ENCODE measurements around the gene RARB.

The RARB gene

DNA sequence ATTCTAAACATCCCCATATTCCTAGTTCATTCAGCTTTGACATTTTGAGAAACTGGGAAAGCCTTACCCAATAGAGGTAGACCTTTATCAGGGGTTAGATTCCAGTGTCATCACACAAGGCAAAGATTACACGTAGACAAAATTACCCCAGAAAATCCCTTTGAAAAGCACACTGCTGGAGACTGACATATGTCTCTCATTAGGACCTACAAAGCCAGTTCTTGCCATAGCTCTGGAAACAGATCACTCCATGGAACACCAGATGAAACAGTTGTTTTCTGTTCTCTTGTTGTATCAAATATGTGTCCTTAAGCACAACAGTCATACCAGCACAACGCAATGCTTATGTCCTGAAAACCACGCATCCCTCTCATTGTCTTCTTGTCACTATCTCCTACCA lies 44.7 kb downstream of the RARB start:
- DNase-seq (ENCODE audit: low spot score): no peak

DNA sequence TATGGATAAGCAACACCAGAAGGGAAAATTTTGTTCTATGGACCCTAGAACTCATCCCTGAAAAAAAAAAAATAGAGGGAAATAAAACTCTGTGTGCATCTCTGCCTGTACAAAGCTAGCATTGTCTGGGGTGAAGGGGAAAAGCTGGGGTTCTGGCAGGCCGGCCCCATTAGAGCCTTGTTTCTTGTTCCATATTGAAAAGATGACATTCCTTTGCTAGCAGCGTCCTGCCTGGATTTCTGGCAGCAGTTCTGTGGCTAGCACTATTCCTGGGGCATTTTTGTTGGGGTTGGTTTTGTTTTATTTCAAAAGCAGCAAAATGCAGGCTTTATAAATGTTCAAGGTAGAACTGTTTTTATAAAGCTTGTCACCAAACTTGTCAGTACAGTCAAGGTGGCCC lies 45.2 kb downstream of the RARB start:
- no peak for DNase-seq (ENCODE audit: low spot score)

DNA sequence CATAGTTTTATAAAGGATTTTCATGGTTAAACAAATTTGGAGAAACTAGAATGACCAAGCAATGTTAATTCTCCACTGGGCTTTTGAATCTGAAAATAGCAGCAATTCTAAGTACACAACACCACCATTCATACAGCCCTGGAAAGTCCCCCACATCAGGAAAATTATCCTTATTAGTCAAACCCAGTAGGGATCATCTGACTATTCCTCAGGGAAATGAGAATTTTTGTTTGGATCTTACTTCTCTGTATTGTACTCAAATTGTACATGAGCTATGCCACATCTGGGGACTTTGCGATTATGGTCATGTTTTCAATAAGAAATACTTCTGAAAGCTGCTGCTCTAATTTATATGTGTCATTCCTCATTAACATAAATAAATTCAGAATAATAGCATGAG lies 46.0 kb downstream of the RARB start:
- no peak for DNase-seq (ENCODE audit: low spot score)

DNA sequence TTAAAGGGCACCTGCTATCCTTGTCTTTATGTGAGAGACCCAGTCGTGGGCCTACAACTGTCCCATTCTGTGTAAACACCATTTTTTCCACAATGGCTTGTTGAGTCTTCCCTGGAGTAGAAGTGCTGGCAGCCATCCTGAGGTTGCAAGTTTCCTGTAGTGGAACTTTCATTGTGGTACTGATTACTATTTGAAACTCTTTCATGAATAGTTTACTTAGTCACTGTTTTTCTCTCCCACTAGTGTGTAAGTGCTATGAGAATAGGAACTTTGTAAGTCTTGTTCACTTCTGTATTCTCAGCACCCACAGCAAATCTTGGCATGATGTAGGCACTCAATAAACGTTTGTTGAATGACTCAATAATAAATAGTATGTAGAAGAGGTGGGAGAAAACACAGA lies 48.6 kb downstream of the RARB start:
- DNase-seq (ENCODE audit: low spot score): no peak

DNA sequence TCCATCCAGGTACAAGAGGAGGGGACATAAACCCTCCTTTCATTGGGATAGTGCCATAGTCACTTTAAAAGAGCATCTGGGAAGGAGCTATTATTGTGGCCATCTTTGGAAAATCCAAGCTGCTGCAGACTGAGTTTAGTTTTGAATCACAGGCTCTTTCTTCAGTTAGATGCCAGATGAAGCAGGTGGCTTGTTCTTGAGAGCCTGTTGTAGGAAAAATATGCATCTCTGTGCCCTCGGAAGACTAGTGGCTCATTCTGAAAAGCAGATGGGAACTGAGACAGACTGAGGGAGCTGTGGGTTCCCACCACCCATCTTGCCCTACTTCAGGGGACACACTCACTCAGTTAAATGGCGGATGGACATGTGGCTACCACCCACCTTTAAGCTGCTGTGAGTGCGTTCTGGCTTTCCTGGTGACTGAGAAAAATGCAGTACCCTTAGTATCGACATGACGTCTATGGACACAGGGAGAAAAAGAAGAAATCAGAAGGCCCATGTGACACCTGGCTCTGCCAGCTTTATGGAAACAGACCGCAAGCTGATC lies 50.2 kb downstream of the RARB start:
- no peak for DNase-seq (ENCODE audit: low spot score)

DNA sequence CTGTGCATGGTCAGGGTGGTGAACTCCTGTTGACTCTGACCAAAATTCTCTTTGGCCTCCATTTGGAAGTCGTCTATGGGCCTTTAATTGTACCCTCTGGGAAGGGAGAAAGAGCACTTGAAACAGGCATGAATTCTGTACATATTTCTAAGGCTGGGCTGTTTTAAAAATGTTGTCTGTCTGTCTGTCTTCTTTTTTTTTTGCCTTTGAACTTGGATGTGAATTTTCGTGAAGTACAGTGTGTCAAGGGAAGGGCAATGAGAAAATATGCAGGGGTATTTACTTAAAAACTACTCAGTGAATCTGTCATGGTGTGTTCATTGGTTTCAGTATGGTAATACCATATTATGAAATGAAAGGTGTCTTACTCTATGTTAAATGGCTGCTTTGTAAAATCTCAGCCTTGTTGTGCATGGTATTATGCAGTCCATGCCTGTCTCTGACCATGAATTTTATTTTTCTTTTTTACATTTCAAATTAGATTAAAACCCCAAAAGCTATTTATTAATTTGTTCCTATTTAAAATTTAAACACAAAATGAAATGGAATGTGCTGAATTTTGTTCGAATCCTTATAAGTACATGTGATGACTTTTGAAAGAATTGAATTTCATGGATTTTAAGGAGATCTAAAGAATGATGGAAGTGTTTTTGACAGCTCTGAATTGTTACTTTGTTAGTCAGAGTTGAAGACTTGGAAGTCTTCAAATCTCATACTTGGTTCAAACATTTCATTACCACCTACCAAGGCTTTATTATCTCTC lies 51.1 kb downstream of the RARB start:
- no peak for DNase-seq (ENCODE audit: low spot score)

DNA sequence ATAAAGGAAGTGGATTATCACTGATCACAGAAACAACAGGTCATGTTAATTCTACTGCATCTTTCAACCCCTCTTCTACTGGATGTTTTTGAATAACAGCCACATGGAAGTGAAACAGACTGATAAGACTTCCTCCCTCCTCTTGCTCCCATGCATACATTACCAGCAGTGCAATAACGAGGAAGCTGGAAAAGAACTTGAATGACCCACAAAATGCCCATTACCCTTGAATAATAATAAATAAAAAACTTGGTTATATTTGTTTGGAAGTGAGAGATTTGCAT lies 51.6 kb downstream of the RARB start:
- no peak for DNase-seq (ENCODE audit: low spot score)

DNA sequence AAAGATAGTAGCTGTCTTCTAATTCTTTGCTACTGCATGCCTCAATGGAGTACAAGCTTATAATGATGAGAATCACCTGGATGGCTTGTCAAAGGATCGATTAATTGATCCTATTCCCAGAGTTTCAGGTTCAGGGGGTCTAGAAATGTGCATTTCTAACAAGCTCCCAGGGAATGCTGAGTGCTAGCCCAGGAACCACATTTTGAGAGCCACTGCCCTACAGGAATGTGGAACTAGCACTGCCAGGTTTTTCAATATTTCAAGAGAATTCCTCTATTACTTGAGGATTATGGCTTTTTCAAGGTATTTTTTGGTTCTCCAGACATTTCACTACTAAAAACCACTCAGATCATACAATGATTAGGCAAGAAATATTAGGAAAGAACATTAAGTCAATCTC lies 52.7 kb downstream of the RARB start:
- DNase-seq (ENCODE audit: low spot score): no peak

DNA sequence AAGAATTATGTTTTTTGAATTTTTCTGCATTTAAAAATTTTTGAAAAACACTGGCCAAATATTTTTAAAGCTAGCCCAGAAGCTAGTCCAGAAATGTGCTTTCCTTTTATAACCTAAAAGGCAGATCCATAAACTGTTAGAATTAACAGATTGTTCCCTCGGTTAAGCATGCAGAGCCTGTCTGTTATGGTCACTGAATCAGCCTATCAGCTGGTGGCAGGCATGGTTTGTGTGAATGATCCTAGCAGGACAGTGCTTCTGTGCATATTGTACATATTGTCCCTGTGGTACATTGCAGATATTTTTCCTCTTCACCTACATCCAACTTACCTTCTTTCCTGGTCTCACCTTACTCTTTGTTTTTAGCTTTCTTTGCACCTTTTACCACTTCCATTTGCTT lies 53.3 kb downstream of the RARB start:
- DNase-seq (ENCODE audit: low spot score): no peak

DNA sequence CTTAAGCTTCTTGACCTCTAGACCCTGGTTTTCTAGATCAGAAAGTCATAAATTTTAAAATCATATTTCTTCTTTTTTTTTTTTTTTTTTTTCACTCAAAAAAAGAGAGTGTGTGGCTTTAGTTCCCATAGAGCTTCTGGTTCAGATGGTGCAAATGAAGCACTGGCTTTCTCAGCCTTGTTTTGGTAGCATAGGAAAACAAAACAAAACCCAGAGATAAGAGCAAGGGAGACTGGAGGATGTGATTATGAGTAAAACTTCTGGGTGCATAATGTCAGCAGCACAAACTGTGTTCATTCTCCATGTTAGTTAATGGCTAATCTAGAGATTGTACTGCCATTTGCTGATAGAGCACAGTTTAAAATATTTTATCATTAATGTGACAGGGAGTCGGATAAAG lies 55.4 kb downstream of the RARB start:
- no peak for DNase-seq (ENCODE audit: low spot score)

DNA sequence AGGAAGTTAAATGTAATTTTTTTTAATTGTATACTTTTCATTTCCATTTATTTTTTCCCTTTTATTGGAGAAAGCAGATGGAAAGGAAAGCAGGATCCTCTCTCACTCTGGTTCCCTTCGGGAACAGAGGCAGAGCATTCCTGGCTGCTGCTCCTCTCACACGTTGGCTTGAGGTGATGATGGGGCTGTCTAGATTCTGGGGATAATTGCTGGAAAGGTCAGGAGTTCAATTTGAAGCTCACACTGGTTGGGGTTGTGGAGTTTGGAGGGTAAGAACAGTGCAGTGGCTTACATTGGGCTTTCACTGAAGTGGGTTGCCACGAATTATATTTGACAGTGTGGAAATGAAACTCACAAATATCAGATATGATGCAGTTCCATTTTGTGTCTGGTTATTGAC lies 57.6 kb downstream of the RARB start:
- DNase-seq (ENCODE audit: low spot score): no peak

DNA sequence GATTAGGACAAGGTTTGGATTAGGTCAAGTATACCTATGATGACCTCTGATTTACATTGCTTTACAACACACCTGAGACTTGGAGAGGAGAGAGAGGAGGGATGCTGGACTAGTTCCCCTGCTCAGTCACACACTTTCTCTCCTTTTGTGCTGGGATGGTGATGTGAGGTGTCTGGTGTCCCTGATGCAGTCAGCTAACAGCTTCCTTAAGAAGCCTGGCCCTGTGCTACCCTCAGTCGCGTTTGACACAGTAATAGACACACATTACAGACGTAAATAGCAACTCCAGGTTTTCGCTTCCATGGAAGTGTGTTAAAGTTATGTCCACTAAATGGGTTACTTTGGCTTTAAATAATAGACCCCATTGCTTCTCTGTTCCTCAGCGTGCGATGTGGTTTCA lies 58.9 kb downstream of the RARB start:
- DNase-seq (ENCODE audit: low spot score): no peak

DNA sequence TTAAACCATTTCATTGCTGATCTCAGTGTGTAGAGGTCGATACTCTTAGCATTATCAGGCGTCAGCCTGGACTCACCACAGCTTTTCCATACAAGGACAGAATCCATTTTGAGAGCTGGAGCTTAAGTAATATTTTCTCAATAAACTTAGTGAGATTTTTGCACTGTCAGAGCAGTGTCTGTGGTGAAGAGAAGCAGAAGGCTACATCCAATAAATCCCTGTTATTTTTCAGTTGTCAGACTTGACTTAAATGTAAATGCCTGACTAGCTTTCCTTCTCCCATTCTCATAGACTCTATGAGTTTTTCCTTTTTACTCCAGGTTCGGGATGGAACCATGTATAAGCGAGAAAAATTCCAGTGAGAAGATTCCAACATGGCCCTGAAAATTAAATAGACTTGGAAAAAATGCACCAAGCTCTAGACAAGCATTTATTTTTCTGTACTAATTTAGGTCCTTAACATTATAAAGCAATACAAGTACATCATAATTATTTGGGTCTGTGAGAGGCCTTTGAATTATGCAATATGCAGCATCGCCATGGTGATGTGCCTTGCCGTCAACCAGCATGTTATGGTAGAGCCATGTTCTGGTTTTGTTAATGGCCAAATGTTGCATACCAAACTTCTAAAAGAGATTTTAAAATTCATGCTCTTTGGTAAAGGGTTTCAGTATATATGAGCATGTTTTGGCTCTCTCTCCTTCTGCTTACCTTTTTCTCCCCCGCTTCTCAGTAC lies 62.0 kb downstream of the RARB start:
- DNase-seq (ENCODE audit: low spot score): no peak

DNA sequence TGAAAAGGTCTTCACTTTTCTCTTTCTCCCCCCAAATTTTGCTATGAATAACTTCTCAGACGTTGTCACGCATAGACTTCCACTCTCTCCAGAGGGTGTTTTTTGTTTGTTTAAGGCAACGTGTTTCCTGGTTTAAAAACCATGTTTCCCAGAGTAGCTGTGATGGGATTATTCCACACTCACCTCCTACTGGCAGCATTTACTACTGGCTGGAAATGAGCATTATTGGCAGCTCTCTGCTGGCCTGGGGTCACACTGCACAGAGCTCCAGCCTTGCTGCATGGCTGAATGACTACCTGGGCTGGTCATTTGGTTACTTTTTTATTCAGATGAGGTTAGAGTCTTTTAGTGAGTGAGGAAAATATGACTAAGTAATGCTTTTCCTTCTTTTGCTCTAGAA lies 65.2 kb downstream of the RARB start:
- DNase-seq (ENCODE audit: low spot score): no peak

DNA sequence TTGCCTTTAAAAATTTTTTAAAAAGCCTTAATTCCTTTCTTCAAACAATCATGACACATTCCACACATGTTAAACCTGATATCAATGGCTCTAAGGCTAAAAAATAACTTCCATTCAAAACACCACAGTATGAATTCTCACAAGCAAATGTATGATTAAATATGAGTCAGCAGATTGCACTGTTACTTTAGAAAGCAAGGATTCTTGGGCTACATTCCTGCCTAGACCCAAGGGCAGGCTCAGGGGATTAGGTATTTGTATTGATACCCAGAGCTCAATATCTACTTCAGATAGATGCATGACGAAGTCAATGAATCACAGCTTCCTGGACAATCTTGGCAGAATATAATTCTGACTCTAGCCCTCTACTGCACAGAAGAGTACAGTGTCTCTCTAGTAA lies 65.7 kb downstream of the RARB start:
- DNase-seq (ENCODE audit: low spot score): no peak

DNA sequence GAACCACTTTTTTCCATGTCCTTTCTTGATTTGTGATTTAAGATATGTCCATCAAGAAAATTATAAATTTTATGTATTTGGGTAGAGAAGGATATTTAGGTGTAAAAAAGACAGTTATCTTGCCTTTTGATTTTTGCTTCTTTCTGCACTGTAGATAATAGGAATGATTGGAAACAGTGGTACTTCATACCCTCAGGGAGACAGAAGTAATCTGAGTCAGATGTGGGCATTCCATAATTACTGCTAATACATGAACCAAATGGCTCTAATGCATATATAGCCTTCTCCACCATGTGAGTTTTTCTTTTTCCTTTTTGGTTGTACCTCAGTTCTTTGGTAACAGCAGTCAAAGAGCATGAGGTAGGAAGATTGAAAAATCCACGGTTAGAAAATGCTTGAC lies 67.2 kb downstream of the RARB start:
- DNase-seq (ENCODE audit: low spot score): no peak

DNA sequence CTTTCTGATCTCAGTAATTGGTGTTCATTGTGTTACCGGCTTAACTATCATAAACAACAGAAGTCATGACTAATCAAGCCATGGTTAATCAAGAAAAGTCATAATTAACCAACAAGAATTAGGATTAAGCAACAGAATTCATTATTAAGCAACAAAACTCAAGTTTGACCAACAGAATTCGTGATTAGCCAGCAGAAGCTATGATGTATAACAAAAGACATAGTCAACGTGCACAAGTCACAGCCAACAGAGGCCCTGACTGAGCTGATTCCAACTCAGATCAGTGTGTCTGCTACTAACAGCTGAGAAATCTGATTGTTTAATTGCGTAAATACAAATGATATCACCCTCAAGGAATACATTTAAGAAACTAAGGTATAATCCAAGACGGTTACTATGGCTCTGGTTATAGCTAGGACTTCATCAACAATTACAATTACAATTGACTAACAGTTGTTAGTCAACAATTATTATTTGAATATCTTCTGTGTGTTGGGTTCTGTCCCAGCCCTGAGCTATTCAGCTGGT lies 67.7 kb downstream of the RARB start:
- DNase-seq (ENCODE audit: low spot score): no peak

DNA sequence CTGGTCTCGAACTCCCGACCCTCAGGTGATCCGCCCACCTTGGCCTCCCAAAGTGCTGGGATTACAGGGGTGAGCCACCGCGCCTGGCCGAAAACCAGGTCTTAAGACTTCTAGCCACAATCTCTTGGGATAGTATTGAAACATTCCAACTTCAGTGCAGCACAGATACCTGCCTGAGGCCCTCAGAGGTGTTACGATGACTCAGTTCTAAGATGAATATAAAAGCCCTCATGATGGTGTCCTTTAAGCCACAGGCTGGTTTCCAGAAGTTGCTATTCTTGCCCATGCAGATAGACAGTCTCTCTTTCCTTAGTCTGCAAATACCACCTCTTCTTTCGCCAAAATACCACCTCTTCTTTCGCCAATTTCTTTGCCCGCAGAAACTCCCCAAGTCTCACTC lies 69.0 kb downstream of the RARB start:
- DNase-seq (ENCODE audit: low spot score): no peak

DNA sequence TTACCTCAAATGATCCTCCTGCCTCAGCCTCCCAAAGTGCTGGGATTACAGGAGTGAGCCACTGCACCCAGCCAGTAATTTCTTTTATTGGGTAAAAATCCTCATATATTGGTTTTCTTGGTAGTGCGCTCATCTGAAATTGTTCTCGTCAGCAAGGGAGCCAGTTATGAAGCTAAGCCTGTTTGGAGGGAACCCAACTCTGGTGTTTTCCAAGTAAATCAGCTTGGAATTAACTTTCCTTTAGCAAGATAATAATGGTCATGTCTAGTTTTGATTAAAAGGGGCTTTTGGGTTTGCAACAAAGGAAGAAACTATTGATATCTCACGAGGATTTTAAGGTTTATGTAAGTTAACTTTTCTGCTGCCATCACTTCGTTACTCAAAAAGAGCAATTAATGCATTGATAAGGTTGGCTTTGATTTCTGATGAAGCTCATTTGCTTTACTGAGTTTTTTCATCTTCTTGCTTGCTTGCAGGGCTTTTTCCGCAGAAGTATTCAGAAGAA lies 72.7 kb downstream of the RARB start:
- no peak for DNase-seq (ENCODE audit: low spot score)

DNA sequence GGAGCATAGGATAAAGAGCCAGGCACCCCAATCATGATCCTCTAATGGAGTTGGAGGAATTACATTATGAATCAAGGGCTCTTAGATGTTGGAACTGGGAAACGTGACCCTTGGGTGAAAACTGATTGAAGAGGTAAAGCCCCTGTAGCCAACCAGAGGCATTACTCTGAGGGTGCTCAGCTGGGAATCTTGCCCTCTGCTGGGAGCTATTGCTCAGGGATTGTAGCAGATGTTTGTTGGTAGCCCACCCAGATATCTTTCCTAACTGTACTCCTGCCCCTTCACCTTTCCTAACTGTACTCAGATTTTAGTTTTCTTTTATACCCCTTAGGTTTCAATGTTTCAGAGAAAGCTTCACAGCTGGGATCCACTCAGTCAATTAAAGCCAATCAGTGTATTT lies 74.2 kb downstream of the RARB start:
- no peak for DNase-seq (ENCODE audit: low spot score)

DNA sequence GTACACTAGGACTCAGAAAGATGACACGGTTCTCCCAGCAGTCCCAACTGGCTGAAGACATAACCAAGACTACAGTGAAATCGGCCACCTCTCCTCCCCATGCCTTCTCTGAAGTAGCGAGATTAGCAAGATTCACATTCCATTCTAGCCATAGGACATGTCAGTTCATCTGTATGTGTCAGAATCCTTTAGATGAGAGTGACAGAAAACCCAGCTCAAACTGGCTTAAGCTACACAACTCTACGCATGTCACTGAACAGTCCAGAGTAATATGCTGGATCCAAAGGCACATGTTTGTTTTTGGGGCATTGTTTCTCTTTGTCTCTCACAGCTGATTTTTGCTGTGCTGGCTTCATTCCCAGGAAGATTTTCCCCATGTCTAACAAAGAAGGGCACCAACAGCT lies 75.8 kb downstream of the RARB start:
- DNase-seq (ENCODE audit: low spot score): no peak

DNA sequence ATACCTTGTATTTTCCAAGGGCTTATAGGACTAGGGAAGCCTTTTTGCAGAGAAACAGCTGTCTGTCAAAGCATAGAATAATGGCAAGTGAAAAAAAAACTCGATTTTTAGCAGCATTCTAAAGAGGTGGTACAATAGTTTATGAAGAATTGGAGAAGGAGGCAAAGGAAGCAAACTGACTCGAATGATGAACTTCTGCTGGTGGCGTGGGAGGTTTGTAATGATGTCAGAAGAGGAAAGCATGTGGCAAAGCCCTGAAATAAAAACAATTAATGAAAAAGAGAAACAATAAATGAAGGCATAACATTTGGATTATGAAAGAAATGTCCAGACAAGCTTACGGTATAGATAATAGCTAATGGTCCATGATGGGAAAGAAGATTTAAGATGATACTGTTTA lies 77.5 kb downstream of the RARB start:
- no peak for DNase-seq (ENCODE audit: low spot score)

DNA sequence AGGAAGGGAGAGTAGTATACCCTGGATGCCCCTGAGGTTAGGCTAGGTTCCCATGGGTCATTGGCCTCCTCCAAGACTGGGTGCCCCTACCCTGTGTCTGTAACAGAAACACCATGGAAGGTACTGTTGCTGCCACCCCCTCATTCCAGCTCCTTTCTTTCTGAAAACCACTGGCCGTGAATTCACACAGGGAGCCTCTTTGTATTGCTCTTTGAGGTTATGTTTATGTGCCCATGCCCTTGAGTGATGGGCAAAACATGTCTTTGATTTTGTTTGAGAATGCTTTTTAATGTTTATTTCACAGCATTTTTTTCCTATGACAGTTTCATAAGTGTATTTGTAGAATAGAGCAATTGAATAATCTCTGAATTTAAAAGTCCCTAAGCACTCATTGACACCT lies 79.7 kb downstream of the RARB start:
- peak; percentile 41 for DNase-seq (ENCODE audit: low spot score)

DNA sequence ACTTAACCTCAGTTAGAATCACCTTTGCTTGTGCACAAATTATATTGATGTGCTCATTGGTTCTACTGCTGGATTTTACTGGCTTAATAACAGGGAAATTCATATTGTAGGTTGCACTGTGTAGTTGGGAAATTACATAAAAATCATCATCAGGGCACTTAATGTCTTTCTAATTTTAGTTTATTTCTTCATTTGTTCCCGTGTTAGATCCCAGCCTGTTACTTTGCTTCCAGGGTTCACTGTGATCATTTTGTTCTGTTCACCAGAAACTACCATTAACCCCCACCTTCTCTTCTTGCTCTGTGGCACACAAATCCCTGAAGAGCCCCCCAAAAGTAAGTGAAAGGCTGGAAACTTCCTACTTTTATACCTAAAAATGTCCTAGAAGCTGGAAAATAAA lies 80.4 kb downstream of the RARB start:
- no peak for DNase-seq (ENCODE audit: low spot score)

All from SW480 (cell line).